Lower leg skin (tissue), 4 donors: ENCODE measurements around the gene ERG28. TPM values are rescaled to one million over a fixed set of nuclear protein-coding genes. Genes with fewer than 3 reads are reported as not detected.
"Not testable (repeated sequence)": the region's sequence is repeated elsewhere in the genome, so short reads cannot be mapped to it uniquely, and the experiment has no call there.

Experiments
- DNase-seq, 2 donors: peaks; one replicate each; pipeline ENCODE4 v3.0.0-alpha.2; 2019; ENCODE audit warnings: low spot score in 2 of 2
- H3K4me3 ChIP-seq: fragments of 200-600 bp; sonication (generic); 2 replicates; pipeline ENCODE4 v1.5.1; 2017; ENCODE audit warnings: mild to moderate bottlenecking, low read depth; ENCODE audit not compliant: poor library complexity, severe bottlenecking
- POLR2A ChIP-seq, 2 donors: fragments of 450-650 bp; IDR thresholded peaks; one replicate each; pipeline ENCODE4 v1.6.1; 2016 to 2017; ENCODE audit warnings: antibody characterized with exemption in 2 of 2, mild to moderate bottlenecking in 1 of 2, moderate library complexity in 1 of 2
- WGBS, 2 donors: methylation state at CpG; one replicate each; pipeline ENCODE4 v1.1.5; 2018; 5-methylcytosine and 5-hydroxymethylcytosine counted together
- intact Hi-C: fragments of 100-400 bp; cut with DNase I; formaldehyde crosslinking; loops from one replicate; pipeline ENCODE4 v1.15.0; 2023; ENCODE audit warnings: low total_unique reads
- total RNA-seq, 4 donors: library from RNA; depleted of rRNA; stranded (reverse); fragments of >200 nt; gene quantifications; one replicate each; pipeline ENCODE4 v1.1.0, GENCODE V29; 2016
- TF ChIP-seq, protein P1 (sequence below), 3 donors: fragments of 450-650 bp; IDR thresholded peaks; one replicate each; pipeline ENCODE4 v1.5.1; 2016; ENCODE audit warnings: antibody characterized with exemption in 3 of 3, mild to moderate bottlenecking in 3 of 3, moderate library complexity in 2 of 3

ERG28 gene
- total RNA-seq, 4 donors from 2014 or later: 11.7 to 14.2 (median 12.2) TPM

DNA sequence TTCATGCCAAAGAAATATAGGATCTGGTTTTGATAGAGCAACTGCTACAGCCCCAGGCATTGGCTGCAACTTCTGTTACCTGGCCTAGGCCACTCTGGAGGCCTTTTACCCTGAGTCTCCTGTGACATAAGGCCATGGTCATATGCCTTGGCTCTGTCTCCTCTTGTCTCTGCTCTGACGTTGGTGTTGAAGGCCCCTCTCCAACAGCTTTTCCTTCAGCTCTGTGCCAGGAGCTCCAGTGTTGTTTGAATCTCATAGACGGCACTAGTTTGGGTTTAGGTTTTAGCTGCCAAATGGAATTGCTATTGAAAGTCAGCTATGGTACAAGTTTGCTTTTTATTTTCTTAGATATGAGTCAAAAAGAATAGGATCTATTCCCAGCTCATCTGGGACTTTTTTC lies 41.4 kb upstream of the ERG28 start:
- 48 to 60% methylated on average over 2 of the region's 2 CpGs for WGBS, 2 donors
- no peak overlapping the region for H3K4me3 ChIP-seq
- DNase-seq: no peak
- intact Hi-C loops: no loop called here
- TF ChIP-seq POLR2A (IDR thresholded peaks at IDR 0.05): no peak
- TF ChIP-seq, protein P1, sequence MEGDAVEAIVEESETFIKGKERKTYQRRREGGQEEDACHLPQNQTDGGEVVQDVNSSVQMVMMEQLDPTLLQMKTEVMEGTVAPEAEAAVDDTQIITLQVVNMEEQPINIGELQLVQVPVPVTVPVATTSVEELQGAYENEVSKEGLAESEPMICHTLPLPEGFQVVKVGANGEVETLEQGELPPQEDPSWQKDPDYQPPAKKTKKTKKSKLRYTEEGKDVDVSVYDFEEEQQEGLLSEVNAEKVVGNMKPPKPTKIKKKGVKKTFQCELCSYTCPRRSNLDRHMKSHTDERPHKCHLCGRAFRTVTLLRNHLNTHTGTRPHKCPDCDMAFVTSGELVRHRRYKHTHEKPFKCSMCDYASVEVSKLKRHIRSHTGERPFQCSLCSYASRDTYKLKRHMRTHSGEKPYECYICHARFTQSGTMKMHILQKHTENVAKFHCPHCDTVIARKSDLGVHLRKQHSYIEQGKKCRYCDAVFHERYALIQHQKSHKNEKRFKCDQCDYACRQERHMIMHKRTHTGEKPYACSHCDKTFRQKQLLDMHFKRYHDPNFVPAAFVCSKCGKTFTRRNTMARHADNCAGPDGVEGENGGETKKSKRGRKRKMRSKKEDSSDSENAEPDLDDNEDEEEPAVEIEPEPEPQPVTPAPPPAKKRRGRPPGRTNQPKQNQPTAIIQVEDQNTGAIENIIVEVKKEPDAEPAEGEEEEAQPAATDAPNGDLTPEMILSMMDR (IDR thresholded peaks at IDR 0.05): no peak

DNA sequence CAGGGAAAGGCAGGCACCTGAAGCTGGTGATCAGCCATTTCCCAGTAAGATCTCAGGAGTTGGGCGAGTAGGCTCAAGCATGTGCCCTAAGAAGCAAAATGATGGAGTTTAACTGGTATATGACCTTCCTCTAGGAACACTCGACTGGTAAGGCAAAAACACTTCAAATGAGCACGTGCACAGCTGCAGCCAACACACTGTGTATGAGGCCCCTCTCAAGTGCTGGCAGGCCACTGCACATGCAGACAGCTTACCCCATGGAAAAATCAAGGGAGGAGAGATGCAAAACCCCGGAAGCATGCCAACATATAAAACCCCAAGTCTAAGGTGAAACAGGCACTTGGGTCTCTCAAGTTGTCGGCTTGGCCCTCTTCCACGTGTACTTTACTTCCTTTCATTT lies 39.6 kb upstream of the ERG28 start:
- WGBS, 2 donors: 95 to 98% methylated on average over 6 of the region's 6 CpGs
- no peak for TF ChIP-seq POLR2A (IDR thresholded peaks at IDR 0.05)
- TF ChIP-seq, protein P1 (IDR thresholded peaks at IDR 0.05): no peak
- intact Hi-C loops: no loop called here
- no peak overlapping the region for H3K4me3 ChIP-seq
- no peak for DNase-seq

DNA sequence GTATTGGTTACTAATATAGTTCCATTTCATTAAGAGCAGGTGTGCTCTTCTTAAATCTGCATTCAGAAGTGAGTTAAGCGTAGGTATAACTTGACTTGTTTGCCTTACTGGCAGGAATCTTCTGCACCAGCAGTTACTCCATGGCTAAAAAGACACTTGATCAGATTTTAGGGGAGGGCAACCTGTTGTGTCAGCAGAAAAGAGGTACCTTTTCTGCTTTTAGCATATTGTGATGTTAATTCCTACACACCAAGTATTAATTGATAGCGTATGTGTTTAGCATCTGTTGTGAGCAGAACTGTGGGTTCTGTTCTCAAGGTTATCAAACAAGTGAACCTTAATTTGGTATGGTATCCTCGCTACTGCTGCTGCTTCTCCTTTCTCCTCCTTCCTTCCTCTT lies 38.7 kb upstream of the ERG28 start:
- no peak for TF ChIP-seq POLR2A (IDR thresholded peaks at IDR 0.05)
- TF ChIP-seq, protein P1 (IDR thresholded peaks at IDR 0.05): no peak
- WGBS, 2 donors: 96 to 99% methylated on average over 3 of the region's 3 CpGs
- no peak overlapping the region for H3K4me3 ChIP-seq
- intact Hi-C loops: no loop called here
- no peak for DNase-seq

DNA sequence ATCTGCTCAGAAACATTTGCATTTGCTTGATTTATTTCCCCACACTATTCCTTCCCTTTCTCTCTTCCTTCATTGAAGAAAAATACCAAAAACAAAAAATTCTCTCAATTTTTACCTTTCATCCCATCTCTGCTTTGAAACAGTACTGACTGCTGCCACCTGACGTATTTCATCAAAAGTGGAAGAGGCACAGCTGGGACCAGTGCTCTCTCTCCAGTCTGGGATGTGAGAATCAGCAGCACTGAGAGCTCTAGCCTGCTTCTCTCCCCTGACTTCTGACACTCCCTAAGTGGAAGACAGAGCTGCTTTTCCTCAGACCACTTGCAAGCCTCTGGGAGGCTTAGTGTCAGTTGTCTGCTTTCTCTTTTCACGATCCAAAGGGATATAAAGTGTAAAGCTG lies 37.2 kb upstream of the ERG28 start:
- no peak overlapping the region for H3K4me3 ChIP-seq
- intact Hi-C loops: no loop called here
- WGBS, 2 donors: 86 to 98% methylated on average over 2 of the region's 2 CpGs

DNA sequence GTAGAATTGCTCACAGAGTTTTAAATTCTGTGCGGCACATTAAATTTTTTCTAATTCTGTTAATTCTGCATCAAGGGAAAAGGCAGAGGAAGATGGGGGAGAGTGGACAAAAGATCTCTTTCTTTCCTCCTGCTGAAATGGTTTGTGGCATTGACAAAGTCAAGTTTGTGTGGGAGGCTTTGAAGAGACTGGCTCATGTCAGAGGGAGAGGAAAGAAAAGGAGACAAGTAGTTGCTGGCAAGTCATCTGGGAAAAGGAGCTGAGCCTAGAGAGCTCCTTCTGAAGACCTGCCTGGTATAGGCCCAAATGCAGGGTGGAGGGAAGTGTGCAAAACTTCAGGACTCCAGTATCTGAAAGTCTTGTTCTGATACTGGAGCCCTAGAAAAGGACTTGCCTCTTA lies 36.7 kb upstream of the ERG28 start:
- no peak for DNase-seq
- TF ChIP-seq POLR2A (IDR thresholded peaks at IDR 0.05): no peak
- TF ChIP-seq, protein P1 (IDR thresholded peaks at IDR 0.05): no peak
- intact Hi-C loops: no loop called here
- 82% methylated on average over 1 of the region's 1 CpG for WGBS, 2 donors
- no peak overlapping the region for H3K4me3 ChIP-seq

More for the DNA sequence above, 37.2 kb upstream of the ERG28 start:
- TF ChIP-seq, protein P1 (IDR thresholded peaks at IDR 0.05): no peak
- TF ChIP-seq POLR2A (IDR thresholded peaks at IDR 0.05): no peak
- no peak for DNase-seq

DNA sequence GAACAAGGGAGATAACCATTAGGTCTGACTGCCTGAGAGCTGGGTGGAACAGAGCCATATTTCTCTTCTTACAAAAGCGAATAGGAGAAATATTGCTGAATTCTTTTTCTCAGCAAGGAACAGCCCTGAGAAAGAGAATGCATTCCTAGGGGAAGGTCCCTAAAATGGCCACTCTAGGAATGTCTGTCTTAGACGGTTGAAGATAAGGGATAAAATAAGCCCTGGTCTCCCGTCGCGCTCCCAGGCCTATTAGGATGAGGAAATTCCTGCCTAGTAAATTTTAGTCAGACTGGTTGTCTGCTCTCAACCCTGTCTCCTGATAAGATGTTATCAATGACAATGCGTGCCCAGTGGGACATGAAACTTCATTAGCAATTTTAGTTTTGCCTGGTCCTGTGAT lies 34.3 kb upstream of the ERG28 start:
- H3K4me3 ChIP-seq, intact Hi-C loops, DNase-seq: not testable (repeated sequence)
- WGBS, 2 donors: 87 to 98% methylated on average over 6 of the region's 6 CpGs
